Left forelimb (tissue), 1 donor: Measurements from ENCODE around the gene LRRC4B.

Source experiments
- DNase-seq: peaks from one replicate; pipeline ENCODE4 v3.0.0-alpha.2; 2018; ENCODE audit warnings: low spot score

The LRRC4B gene

GRCh38 chr19:50520822-50521465 is 47.3 kb downstream of the LRRC4B start:
- DNase-seq, result no peak

- no peak for DNase-seq
Measured at GRCh38 chr19:50519006-50519575, 49.1 kb downstream of the LRRC4B start.

DNA sequence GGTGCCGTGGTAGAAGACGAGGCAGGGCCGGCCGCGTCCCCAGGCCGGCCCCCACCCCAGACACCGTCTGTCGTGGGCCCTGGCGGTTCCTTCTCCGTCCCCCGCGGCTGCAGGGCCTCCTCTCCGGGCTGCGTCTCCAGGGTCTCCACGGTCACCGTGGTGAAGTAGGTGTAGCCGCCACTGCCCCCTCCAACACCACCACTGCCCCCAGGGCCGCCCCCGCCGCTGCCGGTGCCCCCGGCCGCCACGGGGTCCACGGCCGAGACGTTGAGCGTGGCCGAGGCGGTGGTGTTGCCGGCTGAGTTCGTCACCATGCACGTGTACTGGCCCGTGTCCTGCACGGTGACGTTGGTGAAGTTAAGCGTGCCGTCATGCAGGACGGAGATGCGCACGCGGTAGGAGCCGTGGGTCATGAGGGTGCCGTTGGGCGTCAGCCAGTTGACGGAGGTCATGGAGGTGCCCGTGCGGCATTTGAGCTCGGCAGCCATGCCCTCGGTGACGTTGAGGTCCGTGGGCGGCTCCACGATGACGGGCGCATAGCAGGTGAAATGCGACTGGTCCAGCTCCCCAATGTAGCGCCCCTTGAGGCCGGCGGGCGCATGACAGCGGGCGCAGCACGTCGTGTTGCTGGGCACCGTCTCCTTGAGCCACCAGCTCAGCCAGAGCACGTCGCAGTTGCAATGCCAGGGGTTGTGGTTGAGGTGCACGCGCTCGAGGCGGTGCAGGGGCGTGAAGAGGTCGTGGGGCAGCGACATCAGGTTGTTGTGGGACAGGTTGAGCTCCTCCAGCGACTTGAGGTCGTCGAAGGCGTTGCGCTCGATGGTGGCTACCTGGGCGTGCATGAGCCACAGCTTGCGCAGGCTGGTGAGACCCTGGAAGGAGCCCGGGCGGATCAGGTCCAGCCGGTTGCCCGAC is 49.9 kb downstream of the LRRC4B start:
- DNase-seq, result no peak

- DNase-seq, result no peak
Measured at GRCh38 chr19:50517704-50518075, 50.5 kb downstream of the LRRC4B start.

DNA sequence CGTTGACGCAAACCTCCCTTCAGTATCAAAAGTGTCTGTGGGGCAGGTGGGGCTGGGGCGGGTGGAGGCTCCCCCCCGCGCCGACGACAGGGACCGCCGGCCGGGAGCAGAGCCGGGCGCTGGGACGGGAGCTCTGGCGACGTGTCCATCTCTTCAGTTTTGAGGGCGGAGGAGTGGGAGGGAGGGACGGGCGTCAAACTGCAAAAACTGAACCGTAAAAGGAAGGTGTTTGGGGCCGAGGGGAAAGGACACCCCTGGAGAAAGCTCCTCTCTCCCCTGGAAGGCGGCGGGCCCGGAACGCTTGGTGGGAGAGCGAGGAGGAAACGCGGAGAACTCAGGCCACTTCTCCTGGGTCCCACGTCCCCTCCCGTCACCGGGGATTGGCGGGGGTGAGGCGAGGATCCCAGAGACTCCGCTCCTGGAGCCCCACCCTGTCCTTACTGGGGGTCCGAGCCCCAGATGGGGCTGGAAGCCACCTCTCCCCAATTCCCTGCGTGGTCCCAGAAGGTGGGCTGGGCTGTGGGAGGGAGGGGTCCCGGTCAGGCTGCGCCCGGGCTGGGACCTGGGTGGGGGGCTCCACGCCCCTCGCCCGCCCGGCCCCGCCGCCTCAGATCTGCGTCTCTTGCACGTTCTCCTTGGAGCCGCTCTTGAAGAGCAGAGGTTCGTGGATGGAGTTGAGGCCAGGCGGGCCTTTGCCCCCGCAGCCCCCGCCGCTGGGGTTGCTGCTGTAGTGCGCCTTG is 51.1 kb downstream of the LRRC4B start:
- DNase-seq, result no peak

GRCh38 chr19:50516456-50516855 is 51.8 kb downstream of the LRRC4B start:
- DNase-seq, result no peak

DNA sequence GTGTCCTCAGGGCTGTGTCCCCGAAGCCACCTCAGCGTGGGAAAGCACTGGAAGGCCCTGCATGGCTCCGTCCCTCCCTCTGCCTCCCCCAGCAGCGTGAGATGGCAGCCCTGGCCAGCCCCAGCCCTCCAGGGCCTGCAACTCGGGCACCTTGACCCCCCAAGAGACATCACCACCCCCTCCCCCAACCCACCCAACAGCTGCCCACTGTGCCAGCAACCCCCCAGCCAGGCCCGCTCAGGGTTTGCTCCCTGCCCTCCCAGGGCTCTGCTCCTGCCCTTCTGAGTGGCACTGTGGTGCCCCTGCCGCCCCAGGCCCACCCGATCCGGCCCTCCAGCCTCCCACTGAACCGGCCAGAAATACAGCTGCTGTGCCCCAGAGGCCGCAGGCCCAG is 53.1 kb downstream of the LRRC4B start:
- DNase-seq, result no peak

DNA sequence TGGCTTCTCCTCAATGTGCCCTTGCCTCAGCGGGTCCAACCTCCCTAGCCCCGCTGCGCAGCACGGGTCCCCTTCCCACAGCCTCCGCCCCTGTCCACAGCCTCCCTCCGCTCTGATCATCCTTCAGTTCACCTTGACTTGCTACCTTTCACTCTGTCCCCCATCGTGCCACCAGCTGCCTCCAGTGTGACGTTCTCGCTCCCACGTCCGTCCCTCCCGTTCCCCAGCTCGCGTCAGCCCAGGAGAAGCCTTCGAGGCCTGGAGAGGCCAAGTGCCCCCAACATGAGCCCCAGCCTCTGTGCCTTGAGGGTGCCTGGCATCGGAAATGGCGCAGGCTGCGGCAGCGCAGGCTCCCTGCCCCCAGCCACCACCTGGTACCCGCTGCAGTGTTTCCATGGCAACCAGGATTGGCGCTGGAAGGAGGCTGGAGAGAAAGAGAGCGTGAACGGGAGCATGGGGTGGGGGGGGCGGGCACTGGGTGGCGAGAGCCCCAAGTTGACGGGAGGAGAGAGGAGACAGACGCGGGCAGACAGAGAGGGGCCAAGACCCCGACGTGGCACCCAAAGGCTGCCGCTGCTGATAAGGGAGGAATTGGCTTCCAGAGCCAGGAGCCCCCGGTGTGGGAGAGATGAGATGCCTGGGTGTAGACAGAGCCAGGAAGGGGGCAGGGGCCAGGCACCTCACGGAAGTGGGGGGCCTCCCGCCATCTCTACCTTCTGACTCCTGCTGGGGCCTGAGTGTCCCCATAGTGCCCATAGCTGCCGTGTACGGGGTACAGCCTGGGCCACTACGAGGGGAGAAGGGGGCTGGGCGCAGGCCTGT is 53.7 kb downstream of the LRRC4B start:
- no peak for DNase-seq

DNA sequence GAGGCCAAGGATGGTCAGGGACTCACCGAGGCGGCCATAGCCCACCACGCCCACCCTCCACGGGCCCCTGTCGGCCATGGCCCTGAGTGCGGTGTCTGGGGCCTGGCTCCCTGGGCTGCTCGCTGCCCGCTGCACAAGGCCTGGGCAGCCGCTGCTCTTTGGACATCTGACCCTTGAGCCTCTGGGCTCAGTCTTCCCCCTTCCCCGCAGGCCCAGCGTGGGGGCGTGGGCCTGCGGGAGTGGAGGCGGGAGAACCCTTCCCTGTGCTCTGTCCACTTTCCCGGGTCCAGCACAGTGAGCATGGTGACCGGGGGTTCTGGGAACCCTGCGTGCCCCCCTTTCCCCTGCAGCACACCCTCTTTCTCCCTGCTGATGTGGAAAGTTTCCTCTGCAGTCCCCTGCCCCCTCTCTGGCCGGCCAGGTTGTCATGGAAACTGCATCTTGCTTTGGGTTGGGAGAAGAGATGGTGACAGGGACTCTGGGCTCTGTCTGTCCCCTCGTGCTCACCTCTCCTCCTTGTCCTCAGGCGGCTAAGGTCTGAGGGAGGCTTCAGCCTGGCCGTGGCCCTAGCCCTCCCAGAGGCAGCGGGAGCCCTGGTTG is 54.4 kb downstream of the LRRC4B start, which contains the start of gene ASPDH:
Gene ASPDH, minus strand, starts transcription at position 168 of the 600 bp plus-strand sequence. Its CDS starts 90 bp downstream, at position 78.
- DNase-seq, result no peak

DNA sequence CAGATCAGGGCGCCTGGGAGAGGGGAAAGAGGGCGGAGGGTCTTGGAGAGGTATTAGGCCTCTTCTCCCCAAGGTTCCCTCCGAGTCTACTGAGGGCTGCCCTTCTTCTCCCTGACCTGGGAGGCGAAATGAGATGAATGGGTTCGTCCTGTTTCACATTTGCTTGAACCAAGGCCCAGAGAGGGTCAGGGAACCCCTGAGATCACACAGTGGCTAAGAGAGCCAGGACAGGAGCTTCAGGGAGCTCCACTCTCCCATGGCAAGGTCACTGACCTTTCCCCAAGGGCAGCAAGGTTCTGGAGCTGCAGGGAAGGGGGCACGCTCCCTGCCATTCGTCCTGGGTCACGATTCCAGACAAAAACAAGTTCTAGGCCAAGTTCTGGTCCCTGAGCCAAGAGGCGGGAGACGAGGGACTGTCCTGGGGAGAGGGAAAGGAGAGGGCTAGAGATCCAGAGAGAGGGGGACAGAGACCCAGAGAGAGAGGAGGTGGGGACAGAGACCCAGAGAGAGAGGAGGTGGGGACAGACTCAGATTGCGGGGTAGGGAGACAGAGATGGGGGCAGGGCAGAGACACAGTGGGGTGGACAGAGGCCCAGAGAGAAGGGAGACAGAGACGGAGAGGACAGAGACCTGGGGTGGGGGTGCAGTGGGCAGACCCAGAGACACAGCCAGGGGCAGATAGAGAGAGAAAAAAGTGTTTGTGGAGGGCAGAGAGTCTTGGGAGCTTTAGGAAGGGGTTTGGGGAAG is 55.1 kb downstream of the LRRC4B start:
- no peak for DNase-seq

DNA sequence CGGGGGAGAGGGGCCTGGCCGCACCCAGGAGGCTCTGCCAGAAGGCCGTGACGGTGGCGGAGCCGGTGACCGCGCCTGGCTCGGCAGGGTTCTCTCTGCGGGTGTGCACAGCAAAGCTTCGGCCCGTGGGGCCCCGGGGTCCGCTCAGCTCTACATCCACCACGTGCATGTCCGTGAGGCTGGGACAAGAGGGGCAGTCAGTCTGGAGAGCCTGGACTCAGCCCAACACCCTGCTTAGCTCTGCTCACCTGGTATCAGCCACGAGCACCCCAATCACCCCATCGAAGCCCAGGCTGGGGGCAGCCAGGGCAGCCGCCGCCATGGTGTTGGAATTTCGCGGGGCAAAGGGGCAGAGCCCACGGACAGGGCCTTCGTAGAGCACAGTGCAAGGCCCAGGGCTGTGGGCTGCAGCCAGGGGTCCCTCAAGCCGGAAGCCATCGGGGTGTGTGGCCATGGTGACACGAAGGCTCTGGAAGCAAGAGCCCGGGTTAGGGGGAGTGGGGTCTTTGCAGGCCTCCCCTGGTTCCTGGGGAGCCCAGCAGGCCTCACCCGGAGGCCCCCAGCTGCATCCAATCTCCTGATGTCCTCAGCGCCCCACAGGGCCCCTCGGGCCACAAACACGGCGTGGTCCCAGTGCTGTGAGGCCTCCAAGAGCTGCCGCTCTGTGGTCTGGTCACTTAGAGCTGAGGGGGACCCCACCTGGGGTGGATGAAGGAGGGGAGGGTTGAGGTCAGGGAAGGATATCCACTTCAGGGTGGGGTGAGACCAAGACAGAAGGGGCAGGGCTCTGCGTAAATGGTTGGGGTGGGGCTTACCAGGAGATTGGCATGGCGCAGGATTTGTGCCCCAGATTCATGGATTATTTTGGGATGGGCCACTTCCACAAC is 55.9 kb downstream of the LRRC4B start:
- no peak for DNase-seq

DNA sequence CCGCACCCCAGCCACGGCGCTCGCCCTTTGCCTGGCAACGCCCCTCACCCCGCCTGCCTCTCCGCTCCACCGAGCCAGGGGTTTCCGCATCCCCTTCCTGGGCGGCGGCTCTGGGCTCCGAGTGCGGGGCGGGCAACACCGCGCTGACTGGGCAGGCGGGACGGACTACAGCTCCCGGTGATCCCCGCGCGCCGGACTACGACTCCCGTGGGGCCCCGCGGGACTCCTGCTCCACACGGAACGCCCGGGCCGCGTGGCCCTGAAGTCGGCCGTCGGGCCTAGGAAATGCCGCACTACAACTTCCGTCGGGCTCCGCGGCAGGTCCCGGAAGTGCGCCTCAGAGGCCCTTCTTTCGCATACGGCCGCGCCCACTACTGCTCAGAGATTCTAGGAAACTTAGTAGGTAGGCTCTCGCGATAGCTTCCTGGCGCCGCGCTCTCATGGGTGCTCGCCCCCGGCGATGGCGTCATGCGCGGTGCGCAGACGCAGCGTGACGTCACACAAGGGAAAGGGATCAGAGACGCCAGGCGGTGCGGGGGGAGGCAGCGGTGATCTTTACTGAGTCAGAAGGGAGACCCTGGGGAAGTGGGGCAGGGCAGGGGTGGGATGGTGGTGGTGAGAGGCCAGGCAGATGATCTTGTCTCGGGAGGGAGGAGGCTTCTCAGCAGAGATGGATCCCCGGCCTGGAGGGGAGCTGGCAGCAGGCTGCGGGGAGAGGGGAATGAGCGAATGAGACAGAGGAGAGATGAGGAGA is 57.0 kb downstream of the LRRC4B start, which contains the start of gene JOSD2:
Gene JOSD2, minus strand, starts transcription at position 123 of the 754 bp plus-strand sequence. CDS start 760 bp downstream, outside the sequence.
- DNase-seq, result peak; percentile 98

- DNase-seq, result no peak
Measured at GRCh38 chr19:50510700-50511068, 57.6 kb downstream of the LRRC4B start.

DNA sequence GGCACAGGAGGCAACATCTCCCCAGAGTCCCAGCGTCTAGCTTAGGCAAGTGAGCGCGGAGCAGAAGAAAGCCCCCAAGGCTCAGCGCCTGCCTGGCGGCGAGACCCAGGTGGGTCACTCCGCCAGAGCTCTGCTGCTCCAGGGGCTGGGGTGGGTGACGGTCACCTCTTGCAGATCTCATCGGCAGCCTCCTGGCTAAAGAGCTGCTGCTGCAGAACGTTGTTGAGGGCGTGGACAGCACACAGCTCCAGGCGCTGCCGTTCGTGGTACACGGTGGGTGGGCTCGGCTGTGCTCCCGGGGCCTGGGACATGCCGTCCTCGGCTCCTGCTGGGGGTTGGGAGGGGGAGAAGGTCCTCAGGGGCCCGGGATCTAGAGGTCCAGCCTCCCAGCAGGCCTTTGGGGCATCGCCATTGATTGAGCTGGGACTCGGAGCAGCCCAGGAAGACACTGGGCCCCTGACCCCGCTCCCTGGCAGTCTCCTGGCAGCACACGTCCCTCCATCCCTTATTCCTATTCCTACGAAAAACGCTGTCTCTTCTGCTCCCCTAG is 58.0 kb downstream of the LRRC4B start:
- DNase-seq, result no peak

- DNase-seq, result no peak
Measured at GRCh38 chr19:50509366-50509765, 58.9 kb downstream of the LRRC4B start.

DNA sequence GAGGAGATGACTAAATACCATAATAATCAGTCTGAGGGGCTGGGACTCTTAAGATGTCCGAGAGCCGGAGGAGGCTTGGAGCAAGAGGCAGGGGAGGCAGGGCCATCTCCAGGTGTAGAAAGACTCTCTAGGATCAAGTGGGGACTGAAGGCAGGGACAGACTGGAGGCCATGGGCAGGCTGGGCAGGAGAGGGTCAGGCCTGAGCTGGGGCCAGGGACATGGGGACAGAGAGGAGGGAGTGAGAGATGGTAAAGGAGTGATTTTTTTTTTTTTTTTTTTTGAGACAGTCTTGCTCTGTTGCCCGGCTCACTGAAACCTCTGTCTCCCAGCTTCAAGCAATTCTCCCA is 59.4 kb downstream of the LRRC4B start:
- DNase-seq, result no peak

DNA sequence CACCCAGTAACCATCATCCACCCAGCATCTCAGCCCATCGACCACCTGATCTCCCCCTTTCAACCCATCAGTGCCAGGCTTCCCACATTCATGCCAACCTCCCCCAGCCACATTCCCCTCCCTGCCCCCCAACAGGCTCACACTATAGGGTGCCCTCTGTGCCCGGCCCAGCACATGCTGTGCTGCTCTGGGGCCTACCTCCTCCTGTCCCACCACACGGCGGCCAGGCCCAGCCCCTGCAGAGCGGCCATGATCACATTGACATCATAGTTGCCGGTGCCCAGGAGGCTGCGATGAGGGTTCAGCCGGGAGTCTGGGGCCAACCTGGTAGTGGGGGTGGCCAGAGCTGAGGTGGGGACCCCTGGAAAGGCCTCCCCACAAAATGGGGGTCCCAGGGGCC is 60.9 kb downstream of the LRRC4B start:
- DNase-seq, result no peak

DNA sequence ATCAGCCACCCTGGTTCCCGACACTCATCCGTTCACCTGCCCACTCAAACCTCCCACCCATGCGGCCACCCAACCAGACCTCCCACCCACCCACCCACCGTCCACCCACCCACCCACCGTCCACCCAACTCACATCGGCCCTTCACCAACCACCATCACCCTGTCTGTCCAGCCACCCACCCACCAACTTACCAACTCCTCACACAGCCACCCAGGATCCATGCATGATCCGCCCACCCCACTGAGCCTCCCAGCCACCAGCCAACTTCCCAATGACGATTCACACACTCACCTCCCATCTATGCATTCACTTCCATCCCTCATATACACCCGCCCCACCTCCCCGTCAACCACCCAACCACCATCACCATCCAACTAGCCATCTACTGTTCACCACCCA is 61.5 kb downstream of the LRRC4B start:
- DNase-seq, result no peak
